PC-3 (cell line): Measurements from ENCODE around the gene SMAD5.

Source experiments
- EZH2 ChIP-seq: fragments of 300-600 bp; sonication (generic); IDR thresholded peaks from one replicate; pipeline ENCODE4 v1.6.1; 2017; ENCODE audit warnings: antibody characterized with exemption, mild to moderate bottlenecking, low read length; ENCODE audit not compliant: unreplicated experiment
- EZH2phosphoT487 ChIP-seq: fragments of 300-600 bp; sonication (generic); IDR thresholded peaks from 2 replicates; pipeline ENCODE4 v1.6.1; 2018; ENCODE audit warnings: mild to moderate bottlenecking, antibody characterized with exemption, low read length, borderline replicate concordance
- TF ChIP-seq, protein P1 (sequence below): fragments of 300-600 bp; sonication (generic); conservative IDR thresholded peaks from 2 replicates; pipeline ENCODE4 v1.5.1; 2017; ENCODE audit warnings: antibody characterized with exemption, low read depth, mild to moderate bottlenecking, low read length

DNA sequence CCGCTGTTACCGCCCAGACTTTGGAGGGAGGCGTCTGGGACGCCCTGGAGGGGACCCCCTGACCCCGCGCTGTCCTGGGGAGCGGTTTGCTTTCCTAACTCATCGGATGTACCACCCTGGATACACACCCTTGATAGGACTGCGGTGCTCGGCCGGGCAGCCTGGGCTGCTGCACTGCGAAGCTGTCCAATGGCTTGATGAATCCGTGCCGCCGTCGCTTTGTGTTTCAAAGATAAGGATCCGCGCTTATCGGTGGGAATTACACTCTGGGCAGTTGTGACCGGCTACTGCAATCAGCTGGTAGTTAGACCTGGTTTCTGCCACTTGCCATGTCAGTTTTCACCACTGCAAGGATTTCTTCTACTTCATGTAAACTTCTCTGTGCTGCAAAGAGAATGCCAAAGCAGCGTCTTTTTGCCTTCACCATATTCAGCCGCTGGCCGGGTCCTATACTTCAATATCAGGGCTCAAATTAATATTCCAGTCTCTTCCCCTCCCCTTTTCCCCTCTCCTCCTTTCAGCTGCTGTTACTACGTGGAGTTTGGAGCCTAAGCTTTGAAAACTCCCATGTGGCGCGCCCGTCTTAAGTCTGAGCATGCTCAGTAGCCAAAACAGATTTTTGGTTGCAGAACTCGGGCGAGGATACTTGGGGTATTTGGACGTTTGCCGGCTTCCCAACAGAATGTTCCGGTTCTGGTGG lies 727 bp downstream of the SMAD5 start:
- TF ChIP-seq, protein P1, sequence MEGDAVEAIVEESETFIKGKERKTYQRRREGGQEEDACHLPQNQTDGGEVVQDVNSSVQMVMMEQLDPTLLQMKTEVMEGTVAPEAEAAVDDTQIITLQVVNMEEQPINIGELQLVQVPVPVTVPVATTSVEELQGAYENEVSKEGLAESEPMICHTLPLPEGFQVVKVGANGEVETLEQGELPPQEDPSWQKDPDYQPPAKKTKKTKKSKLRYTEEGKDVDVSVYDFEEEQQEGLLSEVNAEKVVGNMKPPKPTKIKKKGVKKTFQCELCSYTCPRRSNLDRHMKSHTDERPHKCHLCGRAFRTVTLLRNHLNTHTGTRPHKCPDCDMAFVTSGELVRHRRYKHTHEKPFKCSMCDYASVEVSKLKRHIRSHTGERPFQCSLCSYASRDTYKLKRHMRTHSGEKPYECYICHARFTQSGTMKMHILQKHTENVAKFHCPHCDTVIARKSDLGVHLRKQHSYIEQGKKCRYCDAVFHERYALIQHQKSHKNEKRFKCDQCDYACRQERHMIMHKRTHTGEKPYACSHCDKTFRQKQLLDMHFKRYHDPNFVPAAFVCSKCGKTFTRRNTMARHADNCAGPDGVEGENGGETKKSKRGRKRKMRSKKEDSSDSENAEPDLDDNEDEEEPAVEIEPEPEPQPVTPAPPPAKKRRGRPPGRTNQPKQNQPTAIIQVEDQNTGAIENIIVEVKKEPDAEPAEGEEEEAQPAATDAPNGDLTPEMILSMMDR, result no peak
- TF ChIP-seq EZH2 (no peak), EZH2phosphoT487 (no peak)
